HG02884 (cell line): ENCODE data around the gene CACNG6.

ENCODE experiments used
- ATAC-seq: cut with Tn5 transposase; IDR thresholded peaks from one replicate; pipeline ENCODE4 v1.9.1; 2021; ENCODE audit warnings: mild to moderate bottlenecking, moderate library complexity; ENCODE audit not compliant: unreplicated experiment

Gene CACNG6

GRCh38 chr19:53965091-53965490, 26.3 kb upstream of the CACNG6 start:
- ATAC-seq, result no peak

- no peak for ATAC-seq
Measured at GRCh38 chr19:53966931-53967330, 24.5 kb upstream of the CACNG6 start.

GRCh38 chr19:53969366-53969765, 22.1 kb upstream of the CACNG6 start:
- no peak for ATAC-seq

GRCh38 chr19:53971673-53972072, 19.8 kb upstream of the CACNG6 start:
- no peak for ATAC-seq

GRCh38 chr19:53977429-53977990, 13.9 kb upstream of the CACNG6 start:
- ATAC-seq, result no peak

- ATAC-seq, result no peak
Measured at GRCh38 chr19:53977991-53978731, 13.3 kb upstream of the CACNG6 start.

- ATAC-seq, result no peak
Measured at GRCh38 chr19:53978975-53979801, 12.2 kb upstream of the CACNG6 start.

GRCh38 chr19:53980539-53981375, 10.7 kb upstream of the CACNG6 start:
- ATAC-seq, result no peak

- no peak for ATAC-seq
Measured at GRCh38 chr19:53981376-53981951, 10.0 kb upstream of the CACNG6 start.

- ATAC-seq, result no peak
Measured at GRCh38 chr19:53982001-53982451, 9.4 kb upstream of the CACNG6 start.

GRCh38 chr19:53982611-53983010, 8.8 kb upstream of the CACNG6 start:
- no peak for ATAC-seq

GRCh38 chr19:53983457-53984289, 7.8 kb upstream of the CACNG6 start:
- no peak for ATAC-seq

- ATAC-seq, result no peak
Measured at GRCh38 chr19:53985863-53986262, 5.6 kb upstream of the CACNG6 start.

- no peak for ATAC-seq
Measured at GRCh38 chr19:53988981-53989380, 2.5 kb upstream of the CACNG6 start.

- no peak for ATAC-seq
Measured at GRCh38 chr19:53989600-53990533, 1.6 kb upstream of the CACNG6 start.

GRCh38 chr19:53992211-53992610, 774 bp downstream of the CACNG6 start:
- ATAC-seq, result no peak

GRCh38 chr19:53992815-53993214, 1.4 kb downstream of the CACNG6 start:
- no peak for ATAC-seq

GRCh38 chr19:53993448-53993847, 2.0 kb downstream of the CACNG6 start:
- ATAC-seq, result no peak

GRCh38 chr19:53994811-53995210, 3.4 kb downstream of the CACNG6 start:
- ATAC-seq, result no peak
